SK-N-SH (cell line): Measurements from ENCODE around the gene MADD. TPM values are rescaled to one million over a fixed set of nuclear protein-coding genes. Genes with fewer than 3 reads are reported as not detected.

ENCODE experiments used
- CTCF ChIA-PET: fragments of 300-600, 350-600 bp; formaldehyde crosslinking; extraction: SDS; loops from one replicate; lab custom pipeline; 2021; lab: Yijun Ruan, JAX
- POLR2A ChIA-PET: fragments of 350-600 bp; sonication (Branson Sonifier 250); formaldehyde crosslinking; extraction: SDS; loops from one replicate; lab custom pipeline; 2020; ENCODE audit warnings: antibody characterized with exemption, inconsistent platforms; lab: Yijun Ruan, JAX
- DNase-seq: peaks from one replicate; pipeline ENCODE4 v3.0.0; 2012
- H2AFZ ChIP-seq: fragments of 200-600 bp; sonication (generic); 2 replicates; pipeline ENCODE4 v1.8.1; 2016; ENCODE audit warnings: antibody characterized with exemption, mild to moderate bottlenecking, low read depth
- H3F3A ChIP-seq: fragments of 200-600 bp; sonication (generic); replicated peaks from 2 replicates; pipeline ENCODE3; 2016; ENCODE audit warnings: antibody characterized with exemption, mild to moderate bottlenecking; ENCODE audit not compliant: insufficient read depth
- H3K27ac ChIP-seq, 2 experiments: fragments of 200-500 bp in 1 of 2; fragments of 200-600 bp in 1 of 2; sonication (Bioruptor generic) in 1 of 2; sonication (generic), shearing (Covaris generic) in 1 of 2; 2 replicates each; pipeline versions ENCODE4 v1.5.1 to v1.6.1; 2014 to 2016; ENCODE audit warnings: low read depth in 2 of 2, inconsistent platforms in 1 of 2, low read length in 1 of 2, mild to moderate bottlenecking in 1 of 2, mixed read lengths in 1 of 2
- H3K27me3 ChIP-seq: fragments of 200-600 bp; sonication (generic), shearing (Covaris generic); 2 replicates; pipeline ENCODE4 v1.6.1; 2016; ENCODE audit warnings: mixed run types; ENCODE audit not compliant: insufficient read depth
- H3K36me3 ChIP-seq, 2 experiments: fragments of 200-500 bp in 1 of 2; fragments of 200-600 bp in 1 of 2; sonication (Bioruptor generic) in 1 of 2; sonication (generic) in 1 of 2; replicated peaks in 1 of 2; 2 replicates each; pipeline versions ENCODE3 to v1.5.1; 2014 to 2016; ENCODE audit warnings: low read length in 1 of 2, mild to moderate bottlenecking in 1 of 2; ENCODE audit not compliant: insufficient read depth in 2 of 2, control insufficient read depth in 1 of 2
- H3K4me1 ChIP-seq, 2 experiments: fragments of 200-500 bp in 1 of 2; fragments of 200-600 bp in 1 of 2; sonication (Bioruptor generic) in 1 of 2; sonication (generic), shearing (Covaris generic) in 1 of 2; 2 replicates each; pipeline versions ENCODE4 v1.5.1 to v1.6.1; 2014 to 2016; ENCODE audit warnings: low read depth in 1 of 2, low read length in 1 of 2, mixed run types in 1 of 2; ENCODE audit not compliant: insufficient read depth in 2 of 2, control insufficient read depth in 1 of 2
- H3K4me2 ChIP-seq: fragments of 200-600 bp; sonication (generic), shearing (Covaris generic); 2 replicates; pipeline ENCODE4 v1.6.1; 2017; ENCODE audit warnings: mixed run types
- H3K4me3 ChIP-seq, 2 experiments: fragments of 200-500 bp in 1 of 2; fragments of 200-600 bp in 1 of 2; sonication (Bioruptor generic) in 1 of 2; sonication (generic), shearing (Covaris generic) in 1 of 2; 2 replicates each; pipeline versions ENCODE4 v1.5.1 to v1.8.1; 2014 to 2016; ENCODE audit warnings: low read depth in 2 of 2, inconsistent platforms in 1 of 2, low read length in 1 of 2, mild to moderate bottlenecking in 1 of 2, mixed read lengths in 1 of 2, moderate library complexity in 1 of 2
- H3K79me2 ChIP-seq: fragments of 200-600 bp; sonication (generic); 2 replicates; pipeline ENCODE4 v1.8.1; 2017; ENCODE audit warnings: mild to moderate bottlenecking; ENCODE audit not compliant: insufficient read depth
- H3K9ac ChIP-seq: fragments of 200-600 bp; sonication (generic); 2 replicates; pipeline ENCODE4 v1.6.1; 2017; ENCODE audit warnings: mixed run types
- H3K9me2 ChIP-seq: fragments of 200-600 bp; sonication (generic); 2 replicates; pipeline ENCODE4 v1.6.1; 2017; ENCODE audit warnings: mixed run types
- H3K9me3 ChIP-seq: fragments of 200-600 bp; sonication (generic); 2 replicates; pipeline ENCODE4 v1.6.1; 2017; ENCODE audit warnings: mixed run types, mild to moderate bottlenecking, moderate library complexity
- H4K20me1 ChIP-seq: fragments of 200-600 bp; sonication (generic); 2 replicates; pipeline ENCODE4 v1.6.1; 2017; ENCODE audit warnings: mild to moderate bottlenecking, mixed run types; ENCODE audit not compliant: insufficient read depth
- CHD2 ChIP-seq: fragments of 150-350 bp; IDR thresholded peaks from 2 replicates; pipeline ENCODE4 v1.6.1; 2018; ENCODE audit warnings: low read length; ENCODE audit not compliant: partially characterized antibody
- ELF1 ChIP-seq: IDR thresholded peaks from 2 replicates; pipeline ENCODE4 v1.4.0; 2012
- FOXM1 ChIP-seq: IDR thresholded peaks from 2 replicates; pipeline ENCODE4 v1.4.0; 2012; ENCODE audit warnings: low read depth, mild to moderate bottlenecking
- GATA2 ChIP-seq: sonication (generic); formaldehyde crosslinking; IDR thresholded peaks from 2 replicates; pipeline ENCODE4 v1.5.0; 2020; ENCODE audit warnings: mild to moderate bottlenecking, missing genetic modification reagents
- IRF3 ChIP-seq: fragments of 150-350 bp; IDR thresholded peaks from 2 replicates; pipeline ENCODE4 v1.6.1; 2016; ENCODE audit warnings: mild to moderate bottlenecking, low read depth, low read length
- MEF2A ChIP-seq: IDR thresholded peaks from 2 replicates; pipeline ENCODE4 v1.4.0; 2012; ENCODE audit warnings: low read depth, borderline replicate concordance
- NRF1 ChIP-seq: IDR thresholded peaks from 2 replicates; pipeline ENCODE4 v1.6.1; 2012; ENCODE audit warnings: low read depth, mild to moderate bottlenecking, low read length
- POLR2AphosphoS5 ChIP-seq: IDR thresholded peaks from 2 replicates; pipeline ENCODE4 v1.6.1; 2012; ENCODE audit warnings: low read depth, low read length
- SIN3A ChIP-seq: IDR thresholded peaks from 2 replicates; pipeline ENCODE4 v1.6.1; 2012; ENCODE audit warnings: low read depth, mild to moderate bottlenecking, low read length, moderate library complexity, borderline replicate concordance
- SMC3 ChIP-seq: IDR thresholded peaks from 2 replicates; pipeline ENCODE4 v1.6.1; 2012; ENCODE audit warnings: low read depth, low read length, improper control_type of control experiment
- TAF1 ChIP-seq: IDR thresholded peaks from 2 replicates; pipeline ENCODE4 v1.6.1; 2012; ENCODE audit warnings: low read depth, mild to moderate bottlenecking, low read length, moderate library complexity, borderline replicate concordance
- YY1 ChIP-seq: IDR thresholded peaks from 2 replicates; pipeline ENCODE4 v1.4.0; 2012; ENCODE audit warnings: low read depth, mild to moderate bottlenecking
- ZBTB33 ChIP-seq: IDR thresholded peaks from 2 replicates; pipeline ENCODE4 v1.4.0; 2012; ENCODE audit warnings: low read depth, borderline replicate concordance
- WGBS: methylation state at CpG from one replicate; pipeline ENCODE4 v1.1.6; 2017; ENCODE audit warnings: low lambda C conversion rate; 5-methylcytosine and 5-hydroxymethylcytosine counted together
- polyA plus RNA-seq, 3 experiments: library from polyadenylated mRNA; depleted of rRNA; stranded (reverse); fragments of >200 nt; gene quantifications; 2 replicates each; pipeline ENCODE4 v1.2.3, GENCODE V29; 2012
- TF ChIP-seq, protein P1 (sequence below): fragments of 200-600 bp; sonication (generic); IDR thresholded peaks from 2 replicates; pipeline ENCODE4 v1.6.1; 2017; ENCODE audit warnings: antibody characterized with exemption, mild to moderate bottlenecking, moderate library complexity
- TF ChIP-seq, protein P2 (sequence below): IDR thresholded peaks from 2 replicates; pipeline ENCODE4; 2012

Gene MADD
- polyA plus RNA-seq, 1 of the 3 experiments (the other 2 are of a cell fraction), result 16.4 TPM

DNA sequence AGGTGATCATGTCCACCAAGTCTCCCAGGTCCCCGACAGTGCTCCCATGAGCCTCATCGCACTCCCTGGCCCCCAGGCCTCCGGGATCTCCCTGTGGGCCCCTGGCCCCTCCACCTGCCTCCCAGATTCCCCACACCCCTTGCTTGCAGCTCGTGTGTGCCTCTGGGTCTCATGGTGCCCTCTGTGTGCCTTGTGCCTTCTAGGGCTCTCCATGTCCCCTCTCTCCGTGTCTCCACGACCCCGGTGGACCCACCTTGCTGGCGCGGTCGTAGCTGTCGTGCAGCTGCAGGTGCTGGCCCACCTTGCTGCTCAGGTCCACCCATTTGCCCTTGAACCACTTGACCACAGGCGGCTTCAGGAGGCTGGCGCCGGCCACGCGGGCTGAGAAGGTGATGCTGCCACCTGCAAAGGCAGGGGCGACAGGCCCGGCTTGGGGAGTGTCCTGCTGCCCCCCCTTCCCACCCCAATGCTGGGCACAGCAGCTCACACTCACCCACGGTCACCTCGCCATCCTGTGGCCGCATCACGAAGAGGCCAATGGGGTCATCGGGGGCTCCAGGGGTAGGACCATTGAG, 79.7 kb downstream of the MADD start (continued):
- TF ChIP-seq TAF1, result no peak
- TF ChIP-seq, all 33 proteins: peak for 0

DNA sequence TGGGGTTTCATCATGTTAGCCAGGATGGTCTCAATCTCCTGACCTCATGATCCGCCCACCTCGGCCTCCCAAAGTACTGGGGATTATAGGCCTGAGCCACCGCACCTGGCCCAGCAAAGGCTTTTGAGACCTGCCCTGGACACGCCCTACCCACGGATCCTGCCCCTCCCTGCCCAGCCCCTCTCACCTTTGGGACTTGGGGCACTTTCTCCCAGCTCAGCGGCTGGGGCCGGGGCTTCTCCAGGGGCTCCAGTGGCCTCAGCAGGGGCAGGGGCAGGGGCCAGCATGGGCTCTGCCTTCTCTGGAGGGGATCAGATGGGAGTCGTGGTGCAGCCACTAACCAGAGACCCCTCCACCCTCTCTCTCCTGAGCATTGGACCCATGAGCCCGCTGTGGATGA, 80.4 kb downstream of the MADD start:
- H3K27ac ChIP-seq, result no peak overlapping the region
- H3K9me2 ChIP-seq, result no peaks in the 10 kb centered on the region
- H3K9ac ChIP-seq, result no peak overlapping the region
- H3F3A ChIP-seq, result no peaks in the 10 kb centered on the region
- no peak overlapping the region for H3K4me3 ChIP-seq
- H3K4me1 ChIP-seq, result peaks cover 0 to 7% of the 10 kb centered on the region in 2 experiments; a peak in 1 of 4 replicates
- H3K79me2 ChIP-seq, result no peaks in the 10 kb centered on the region
- H3K36me3 ChIP-seq, result no peaks in the 10 kb centered on the region
- no peak for TF ChIP-seq SMC3
- TF ChIP-seq YY1, result no peak
- TF ChIP-seq POLR2AphosphoS5, result no peak
- TF ChIP-seq, protein P1, sequence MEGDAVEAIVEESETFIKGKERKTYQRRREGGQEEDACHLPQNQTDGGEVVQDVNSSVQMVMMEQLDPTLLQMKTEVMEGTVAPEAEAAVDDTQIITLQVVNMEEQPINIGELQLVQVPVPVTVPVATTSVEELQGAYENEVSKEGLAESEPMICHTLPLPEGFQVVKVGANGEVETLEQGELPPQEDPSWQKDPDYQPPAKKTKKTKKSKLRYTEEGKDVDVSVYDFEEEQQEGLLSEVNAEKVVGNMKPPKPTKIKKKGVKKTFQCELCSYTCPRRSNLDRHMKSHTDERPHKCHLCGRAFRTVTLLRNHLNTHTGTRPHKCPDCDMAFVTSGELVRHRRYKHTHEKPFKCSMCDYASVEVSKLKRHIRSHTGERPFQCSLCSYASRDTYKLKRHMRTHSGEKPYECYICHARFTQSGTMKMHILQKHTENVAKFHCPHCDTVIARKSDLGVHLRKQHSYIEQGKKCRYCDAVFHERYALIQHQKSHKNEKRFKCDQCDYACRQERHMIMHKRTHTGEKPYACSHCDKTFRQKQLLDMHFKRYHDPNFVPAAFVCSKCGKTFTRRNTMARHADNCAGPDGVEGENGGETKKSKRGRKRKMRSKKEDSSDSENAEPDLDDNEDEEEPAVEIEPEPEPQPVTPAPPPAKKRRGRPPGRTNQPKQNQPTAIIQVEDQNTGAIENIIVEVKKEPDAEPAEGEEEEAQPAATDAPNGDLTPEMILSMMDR, result no peak
- no peak for TF ChIP-seq MEF2A
- TF ChIP-seq GATA2 (CRISPR knock-in tag), result no peak
- no peak for TF ChIP-seq SIN3A
- TF ChIP-seq, all 33 proteins: peak for 0
- H4K20me1 ChIP-seq, result no peaks in the 10 kb centered on the region
- no peaks in the 10 kb centered on the region for H3K9me3 ChIP-seq
- ChIA-PET POLR2A (no interaction called here), CTCF (interaction anchor here (1.3 to 4.7 kb wide), 4 partner anchors 20 to 166 kb away, joined by 4 to 28 read pairs (median 4); partner anchors contain the start of gene NR1H3)
- no peak overlapping the region for H3K4me2 ChIP-seq
- DNase-seq, result no peak
- 68% methylated on average over 5 of the region's 9 CpGs for WGBS
- H2AFZ ChIP-seq, result no peak overlapping the region
- no peaks in the 10 kb centered on the region for H3K27me3 ChIP-seq

DNA sequence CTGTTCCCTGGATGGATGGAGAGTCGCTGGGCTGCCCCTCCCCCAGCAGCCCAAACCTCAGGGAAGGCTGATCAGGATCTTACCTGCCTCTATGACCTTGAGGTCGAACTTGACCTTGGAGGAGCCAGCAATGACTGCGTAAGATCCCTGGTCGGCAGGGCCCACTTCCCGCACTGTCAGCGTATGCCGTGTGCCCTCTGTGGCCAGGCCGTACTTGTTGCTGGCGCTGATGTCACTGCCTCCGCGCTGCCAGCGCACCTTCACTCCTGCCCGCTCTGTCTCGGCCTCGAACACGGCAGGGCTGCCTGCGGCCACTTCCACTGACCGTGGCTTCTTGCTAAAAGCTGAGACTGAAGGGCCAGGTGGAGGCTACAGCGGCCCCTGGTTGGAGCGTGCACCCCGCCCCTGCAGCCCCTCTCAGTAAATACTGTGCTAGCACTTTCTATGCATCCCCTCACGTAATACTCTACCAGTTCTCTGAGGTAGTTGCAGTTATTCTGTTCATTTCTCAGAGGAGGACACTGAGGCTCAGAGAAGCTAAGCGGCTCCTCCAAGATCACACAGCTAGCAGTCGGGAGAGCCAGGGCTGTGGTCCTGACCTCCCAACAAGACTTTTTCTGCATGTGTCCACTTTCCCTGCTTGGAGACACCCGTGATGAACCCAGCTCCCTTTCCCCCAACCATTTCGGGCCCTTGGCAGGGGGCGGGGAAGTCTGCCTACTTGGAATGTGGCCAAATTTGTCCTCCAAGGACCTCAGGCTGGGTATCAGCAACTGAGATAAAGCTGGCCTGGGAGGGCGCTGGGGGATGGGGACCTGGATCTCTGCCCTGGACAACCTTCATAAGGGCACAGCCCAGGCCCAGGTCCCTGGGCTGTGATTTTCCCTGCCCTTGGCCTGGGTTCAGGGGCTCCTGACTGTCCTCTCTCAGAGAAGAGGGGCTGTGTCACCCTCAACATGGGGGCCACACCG, 81.5 kb downstream of the MADD start:
- Histone ChIP-seq H3K79me2 (no peaks in the 10 kb centered on the region), H3K36me3 (no peaks in the 10 kb centered on the region), H3K9ac (no peak overlapping the region), H3K9me2 (no peaks in the 10 kb centered on the region), H4K20me1 (no peaks in the 10 kb centered on the region), H3K4me1 (peaks cover 0 to 10% of the 10 kb centered on the region in 2 experiments; a peak in 1 of 4 replicates), H3K9me3 (no peaks in the 10 kb centered on the region), H3K27ac (no peak overlapping the region), H3F3A (peaks cover under 1% of the 10 kb centered on the region), H3K27me3 (no peaks in the 10 kb centered on the region), H3K4me2 (no peak overlapping the region), H3K4me3 (no peak overlapping the region), H2AFZ (no peak overlapping the region)
- ChIA-PET POLR2A (interaction anchor here (0.5 to 0.9 kb wide), 2 partner anchors 103 to 166 kb away, joined by 3 to 4 read pairs; partner anchors contain the start of gene ACP2), CTCF (interaction anchor here (1.3 to 4.7 kb wide), 4 partner anchors 21 to 173 kb away, joined by 4 to 28 read pairs (median 8); partner anchors contain the start of gene NR1H3)
- peak; percentile 82 for DNase-seq
- TF ChIP-seq NRF1 (no peak), CHD2 (peak; percentile 51), ELF1 (no peak), SMC3 (no peak), FOXM1 (no peak), GATA2 (CRISPR knock-in tag) (peak; percentile 35; the same call in 1 of the 2 replicates), IRF3 (no peak), ZBTB33 (no peak)
- TF ChIP-seq, protein P2, sequence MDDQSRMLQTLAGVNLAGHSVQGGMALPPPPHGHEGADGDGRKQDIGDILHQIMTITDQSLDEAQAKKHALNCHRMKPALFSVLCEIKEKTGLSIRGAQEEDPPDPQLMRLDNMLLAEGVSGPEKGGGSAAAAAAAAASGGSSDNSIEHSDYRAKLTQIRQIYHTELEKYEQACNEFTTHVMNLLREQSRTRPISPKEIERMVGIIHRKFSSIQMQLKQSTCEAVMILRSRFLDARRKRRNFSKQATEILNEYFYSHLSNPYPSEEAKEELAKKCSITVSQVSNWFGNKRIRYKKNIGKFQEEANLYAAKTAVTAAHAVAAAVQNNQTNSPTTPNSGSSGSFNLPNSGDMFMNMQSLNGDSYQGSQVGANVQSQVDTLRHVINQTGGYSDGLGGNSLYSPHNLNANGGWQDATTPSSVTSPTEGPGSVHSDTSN, result no peak
- WGBS, result 83% methylated on average over 26 of the region's 29 CpGs
